PC-9 (cell line): Measurements from ENCODE around the gene TRAPPC6A.

ENCODE experiments used
- CTCF ChIP-seq: fragments of 200-600 bp; sonication (generic); conservative IDR thresholded peaks from 2 replicates; pipeline ENCODE4 v1.6.1; 2017; ENCODE audit warnings: mixed run types, antibody characterized with exemption, mild to moderate bottlenecking, moderate library complexity
- EZH2 ChIP-seq: fragments of 200-600 bp; sonication (generic); IDR thresholded peaks from 2 replicates; pipeline ENCODE4 v1.8.0; 2017; ENCODE audit warnings: antibody characterized with exemption, low read depth

DNA sequence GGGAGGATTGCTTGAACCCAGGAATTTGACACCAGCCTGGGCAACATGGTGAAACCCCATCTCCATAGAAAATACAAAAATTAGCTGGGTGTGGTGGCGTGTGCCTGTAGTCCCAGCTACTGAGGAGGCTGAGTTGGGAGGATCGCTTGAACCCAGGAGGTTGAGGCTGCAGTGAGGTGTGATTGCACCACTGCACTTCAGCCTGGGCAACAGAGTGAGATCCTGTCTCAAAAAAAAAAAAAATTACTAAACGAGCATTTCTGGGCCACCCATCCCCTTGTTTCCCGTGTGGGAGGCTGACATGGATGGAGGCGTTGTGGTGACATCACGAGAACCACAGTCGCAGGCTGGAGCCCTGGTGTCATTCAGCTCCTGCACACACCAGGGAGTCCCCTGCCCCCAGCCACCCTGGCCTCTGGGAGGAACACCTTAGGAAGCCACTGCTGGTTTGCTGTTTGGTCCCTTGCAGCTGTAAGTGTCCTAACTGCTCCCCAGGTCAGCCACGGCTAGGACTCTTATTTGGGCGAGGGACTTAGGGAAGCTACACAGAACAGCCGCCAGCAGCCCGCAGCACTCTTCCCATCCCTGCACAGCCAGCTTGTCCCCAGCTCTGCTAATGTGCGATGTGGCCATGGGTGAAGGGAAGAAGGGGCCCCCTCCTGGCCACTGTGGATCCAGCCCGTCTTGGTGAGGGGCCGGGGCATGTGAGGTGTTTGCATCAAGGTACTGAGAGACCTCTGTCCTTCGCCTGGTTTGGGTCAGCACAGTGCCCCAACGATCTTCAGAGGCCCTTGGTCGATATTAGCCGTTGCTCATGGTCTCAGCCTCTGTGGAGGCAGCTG is 30.0 kb downstream of the TRAPPC6A start:
- TF ChIP-seq CTCF: no peak
- TF ChIP-seq EZH2: no peak
